Measurements from ENCODE around the gene NEU2. TPM values are rescaled to one million over a fixed set of nuclear protein-coding genes. Genes with fewer than 3 reads are reported as not detected.
"Not testable (repeated sequence)": the region's sequence is repeated elsewhere in the genome, so short reads cannot be mapped to it uniquely, and the experiment has no call there.

NEU2 gene
- total RNA-seq, 1 donor: not detected

- H3K4me3 ChIP-seq (ENCODE audit: low read depth, low read length): no peak overlapping the region
- TF ChIP-seq, protein P1, sequence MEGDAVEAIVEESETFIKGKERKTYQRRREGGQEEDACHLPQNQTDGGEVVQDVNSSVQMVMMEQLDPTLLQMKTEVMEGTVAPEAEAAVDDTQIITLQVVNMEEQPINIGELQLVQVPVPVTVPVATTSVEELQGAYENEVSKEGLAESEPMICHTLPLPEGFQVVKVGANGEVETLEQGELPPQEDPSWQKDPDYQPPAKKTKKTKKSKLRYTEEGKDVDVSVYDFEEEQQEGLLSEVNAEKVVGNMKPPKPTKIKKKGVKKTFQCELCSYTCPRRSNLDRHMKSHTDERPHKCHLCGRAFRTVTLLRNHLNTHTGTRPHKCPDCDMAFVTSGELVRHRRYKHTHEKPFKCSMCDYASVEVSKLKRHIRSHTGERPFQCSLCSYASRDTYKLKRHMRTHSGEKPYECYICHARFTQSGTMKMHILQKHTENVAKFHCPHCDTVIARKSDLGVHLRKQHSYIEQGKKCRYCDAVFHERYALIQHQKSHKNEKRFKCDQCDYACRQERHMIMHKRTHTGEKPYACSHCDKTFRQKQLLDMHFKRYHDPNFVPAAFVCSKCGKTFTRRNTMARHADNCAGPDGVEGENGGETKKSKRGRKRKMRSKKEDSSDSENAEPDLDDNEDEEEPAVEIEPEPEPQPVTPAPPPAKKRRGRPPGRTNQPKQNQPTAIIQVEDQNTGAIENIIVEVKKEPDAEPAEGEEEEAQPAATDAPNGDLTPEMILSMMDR (IDR thresholded peaks at IDR 0.05; ENCODE audit: insufficient read depth, low read depth, low read length): no peak
- no peak for DNase-seq (ENCODE audit: low read depth)
Measured at GRCh38 chr2:233048569-233049193, 16.2 kb downstream of the NEU2 start.

DNA sequence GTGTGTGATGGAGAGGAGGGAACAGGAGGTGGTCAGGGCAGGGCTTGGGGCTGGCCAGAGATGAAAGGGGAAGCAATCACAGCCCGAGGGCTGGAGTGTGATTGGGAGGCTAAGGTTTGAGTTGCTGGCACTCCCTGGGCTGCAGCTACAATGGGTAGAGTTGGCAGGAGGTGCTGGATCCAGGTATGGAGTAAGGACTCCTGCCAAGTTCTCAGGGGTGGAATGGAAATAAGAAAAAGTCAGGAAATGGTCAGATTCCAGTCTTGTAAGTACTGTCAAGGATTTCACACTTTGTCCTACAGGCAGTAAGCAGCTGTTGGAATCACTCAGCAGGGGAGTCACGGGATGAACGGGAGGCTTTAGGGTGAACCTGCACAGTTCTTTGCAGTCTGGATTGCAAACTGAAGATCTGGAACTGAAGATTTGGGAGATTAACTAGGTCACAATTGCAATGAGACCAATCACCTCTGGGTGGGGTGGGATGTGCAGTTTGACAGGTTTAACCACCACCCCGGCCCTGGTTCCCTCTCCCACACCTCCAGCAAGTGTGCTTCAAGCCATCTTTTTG lies 16.8 kb downstream of the NEU2 start:
- no peak for DNase-seq (ENCODE audit: low read depth)
- TF ChIP-seq, protein P1 (IDR thresholded peaks at IDR 0.05; ENCODE audit: insufficient read depth, low read depth, low read length): no peak
- no peak overlapping the region for H3K4me3 ChIP-seq (ENCODE audit: low read depth, low read length)

- TF ChIP-seq, protein P1 (IDR thresholded peaks at IDR 0.05; ENCODE audit: insufficient read depth, low read depth, low read length): no peak
- no peak overlapping the region for H3K4me3 ChIP-seq (ENCODE audit: low read depth, low read length)
- peak; percentile 17 for DNase-seq (ENCODE audit: low read depth)
Measured at GRCh38 chr2:233051241-233052149, 19.0 kb downstream of the NEU2 start.

DNA sequence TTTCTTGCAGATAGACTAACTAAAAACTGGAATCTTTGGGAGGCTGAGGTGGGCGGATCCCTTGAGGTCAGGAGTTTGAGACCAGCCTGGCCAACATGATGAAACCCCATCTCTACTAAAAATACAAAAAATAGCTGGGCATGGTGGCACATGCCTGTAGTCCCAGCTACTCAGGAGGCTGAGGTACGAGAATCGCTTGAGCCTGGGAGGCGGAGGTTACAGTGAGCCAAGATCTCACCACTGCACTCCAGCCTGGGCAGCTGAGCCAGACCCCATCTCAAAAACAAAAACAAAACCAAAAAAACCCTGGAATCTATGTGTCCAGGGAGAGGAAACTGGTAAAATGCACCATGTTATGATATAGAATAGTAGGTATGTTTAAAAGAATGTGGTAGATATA lies 20.0 kb downstream of the NEU2 start:
- not testable (repeated sequence) for DNase-seq (ENCODE audit: low read depth); H3K4me3 ChIP-seq (ENCODE audit: low read depth, low read length)

DNA sequence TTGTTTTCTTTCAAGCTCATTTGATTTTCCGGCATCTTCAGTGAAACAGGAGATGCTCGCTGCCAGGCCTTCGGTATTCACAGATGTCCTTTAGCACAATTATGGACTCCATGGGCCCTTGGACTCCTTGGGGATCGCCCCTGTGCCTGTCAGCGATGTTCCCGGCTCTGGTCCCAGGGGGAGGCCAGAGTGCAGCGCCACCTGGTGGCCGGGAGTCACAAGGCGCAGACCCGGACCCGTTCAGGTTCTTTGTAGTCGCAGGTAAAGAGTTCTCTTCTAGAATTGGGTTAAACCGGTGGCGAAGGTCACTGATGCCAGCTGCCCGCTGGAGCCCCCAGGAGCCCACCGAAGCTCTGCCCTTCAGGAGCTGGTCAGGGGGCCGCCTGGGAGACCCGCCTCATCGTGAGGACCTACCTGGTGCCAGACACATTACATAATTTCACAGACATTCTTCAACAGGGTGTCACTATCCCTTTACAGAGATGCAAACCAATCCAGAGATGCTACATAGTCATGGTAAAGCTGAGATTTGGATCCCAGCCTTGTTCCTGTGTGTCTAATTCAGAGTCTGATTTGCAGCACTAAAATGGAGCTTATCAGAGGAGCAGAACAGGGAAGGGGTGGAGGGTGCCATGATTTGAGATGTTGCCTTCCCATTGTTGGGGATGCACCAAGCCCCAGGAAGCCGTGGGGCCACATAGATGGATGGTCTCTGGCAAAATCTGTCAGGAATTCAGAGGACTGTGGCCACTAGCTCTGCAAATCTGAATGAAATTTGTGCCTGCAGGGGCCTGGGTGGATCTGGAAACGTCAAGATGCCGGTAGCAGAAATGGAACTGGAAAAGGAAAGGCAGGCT lies 21.7 kb downstream of the NEU2 start:
- TF ChIP-seq, protein P1 (IDR thresholded peaks at IDR 0.05; ENCODE audit: insufficient read depth, low read depth, low read length): peak; percentile 88
- peak; percentile 48 for DNase-seq (ENCODE audit: low read depth)
- no peak overlapping the region for H3K4me3 ChIP-seq (ENCODE audit: low read depth, low read length)

DNA sequence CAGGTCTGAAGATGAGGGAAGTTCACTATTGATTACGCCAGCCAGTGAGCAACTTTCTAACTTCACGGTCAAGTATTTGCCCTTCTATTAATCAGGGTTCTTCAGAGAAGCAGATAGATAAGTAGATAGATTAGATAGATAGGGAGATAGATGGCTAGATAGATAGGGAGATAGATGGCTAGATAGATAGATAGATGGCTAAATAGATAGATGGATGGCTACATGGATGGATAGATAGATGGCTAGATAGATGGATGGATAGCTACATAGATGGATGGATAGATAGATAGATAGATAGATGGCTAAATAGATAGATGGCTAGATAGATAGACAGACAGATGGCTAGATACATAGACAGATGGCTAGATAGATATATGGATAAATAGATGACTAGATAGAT lies 22.9 kb downstream of the NEU2 start:
- no peak for DNase-seq (ENCODE audit: low read depth)
- H3K4me3 ChIP-seq (ENCODE audit: low read depth, low read length): no peak overlapping the region
- TF ChIP-seq, protein P1 (IDR thresholded peaks at IDR 0.05; ENCODE audit: insufficient read depth, low read depth, low read length): no peak

All from fibroblast of villous mesenchyme (primary cell).